HEK293 (cell line): ENCODE measurements around the gene WDR88.

Experiments used
- CTCF ChIA-PET: fragments of 350-600 bp; formaldehyde crosslinking; extraction: SDS; loops from one replicate; lab custom pipeline; 2021; ENCODE audit warnings: antibody characterized with exemption; lab: Yijun Ruan, JAX
- POLR2A ChIA-PET: fragments of 300-600 bp; formaldehyde crosslinking; extraction: SDS; loops from one replicate; lab custom pipeline; 2020; ENCODE audit warnings: antibody characterized with exemption, inconsistent platforms; lab: Yijun Ruan, JAX
- H3K27ac ChIP-seq: fragments of 200-500 bp; sonication (Bioruptor generic); 2 replicates; pipeline ENCODE4 v1.5.1; 2014; ENCODE audit warnings: low read depth, low read length, control low read depth, inconsistent platforms; ENCODE audit errors: extremely low read depth
- H3K36me3 ChIP-seq, 2 experiments: fragments of 200-500 bp in 1 of 2; sonication (Bioruptor generic) in 1 of 2; 1 replicate in 1 of 2; 2 replicates in 1 of 2; pipeline ENCODE4 v1.5.1; 2014 to 2017; ENCODE audit warnings: inconsistent platforms in 2 of 2, low read length in 2 of 2; ENCODE audit not compliant: control insufficient read depth in 2 of 2, insufficient read depth in 1 of 2
- H3K4me1 ChIP-seq: fragments of 200-500 bp; sonication (Bioruptor generic); 2 replicates; pipeline ENCODE4 v1.5.1; 2014; ENCODE audit warnings: mild to moderate bottlenecking, low read length, inconsistent platforms; ENCODE audit not compliant: control insufficient read depth, insufficient read depth
- H3K4me3 ChIP-seq: 2 replicates; pipeline ENCODE4 v1.5.1; 2011; ENCODE audit warnings: low read depth, mild to moderate bottlenecking, control low read depth, low read length, moderate library complexity
- H3K9me3 ChIP-seq: fragments of 200-500 bp; sonication (Bioruptor generic); 2 replicates; pipeline ENCODE4 v1.5.1; 2014; ENCODE audit warnings: low read depth, low read length, inconsistent platforms; ENCODE audit not compliant: control insufficient read depth, insufficient read depth
- ATF2 ChIP-seq: fragments of 450-650 bp; formaldehyde crosslinking; IDR thresholded peaks from 2 replicates; pipeline ENCODE4 v1.5.1; 2016; ENCODE audit warnings: missing biosample characterization, missing genetic modification characterization, low read depth
- BCL11B ChIP-seq: fragments of 450-650 bp; formaldehyde crosslinking; IDR thresholded peaks from 2 replicates; pipeline ENCODE4 v1.5.1; 2016; ENCODE audit warnings: low read depth, missing biosample characterization, missing genetic modification characterization
- PBX3 ChIP-seq: sonication (generic); formaldehyde crosslinking; IDR thresholded peaks from 2 replicates; pipeline ENCODE4 v1.8.1; 2022; ENCODE audit warnings: mild to moderate bottlenecking, moderate library complexity, missing genetic modification reagents
- REPIN1 ChIP-seq: fragments of 450-650 bp; formaldehyde crosslinking; IDR thresholded peaks from 2 replicates; pipeline ENCODE4 v1.5.1; 2017; ENCODE audit warnings: missing biosample characterization, missing genetic modification characterization, low read depth
- SP2 ChIP-seq: fragments of 450-650 bp; formaldehyde crosslinking; IDR thresholded peaks from 2 replicates; pipeline ENCODE4 v1.5.1; 2016; ENCODE audit warnings: missing biosample characterization, missing genetic modification characterization
- ZBTB8A ChIP-seq: fragments of 450-650 bp; formaldehyde crosslinking; IDR thresholded peaks from 2 replicates; pipeline ENCODE4 v1.5.1; 2016; ENCODE audit warnings: missing biosample characterization, missing genetic modification characterization
- ZNF223 ChIP-seq: fragments of 450-650 bp; formaldehyde crosslinking; IDR thresholded peaks from 2 replicates; pipeline ENCODE4 v1.5.1; 2016; ENCODE audit warnings: missing biosample characterization, missing genetic modification characterization
- ZNF24 ChIP-seq: fragments of 450-650 bp; formaldehyde crosslinking; IDR thresholded peaks from 2 replicates; pipeline ENCODE4 v1.5.1; 2016; ENCODE audit warnings: missing biosample characterization, missing genetic modification characterization
- ZNF248 ChIP-seq: fragments of 450-650 bp; formaldehyde crosslinking; IDR thresholded peaks from 2 replicates; pipeline ENCODE4 v1.5.1; 2017; ENCODE audit warnings: missing biosample characterization, missing genetic modification characterization
- ZNF510 ChIP-seq: fragments of 450-650 bp; formaldehyde crosslinking; IDR thresholded peaks from 2 replicates; pipeline ENCODE4 v1.5.1; 2018; ENCODE audit warnings: mild to moderate bottlenecking, missing genetic modification characterization, missing biosample characterization; ENCODE audit not compliant: insufficient replicate concordance
- ZNF600 ChIP-seq: fragments of 450-650 bp; formaldehyde crosslinking; IDR thresholded peaks from 2 replicates; pipeline ENCODE4 v1.5.1; 2016; ENCODE audit warnings: missing biosample characterization, missing genetic modification characterization
- TF ChIP-seq, protein P1 (sequence below): fragments of 450-650 bp; formaldehyde crosslinking; IDR thresholded peaks from 2 replicates; pipeline ENCODE4 v1.5.1; 2016; ENCODE audit warnings: missing biosample characterization, missing genetic modification characterization

The WDR88 gene

GRCh38 chr19:33211794-33212435 lies 80.0 kb downstream of the WDR88 start:
- H3K4me1 ChIP-seq: peaks cover 2% of the 10 kb centered on the region; the same call in 1 of the 2 replicates
- no peak overlapping the region for H3K27ac ChIP-seq
- no peak for TF ChIP-seq BCL11B (tag by site-specific recombination)
- no peak for TF ChIP-seq ATF2 (tag by site-specific recombination)
- TF ChIP-seq ZBTB8A (tag by site-specific recombination): peak; percentile 46; the same call in 1 of the 2 replicates
- TF ChIP-seq REPIN1: no peak
- TF ChIP-seq ZNF510 (tag by site-specific recombination): no peak
- no peak for TF ChIP-seq ZNF223 (tag by site-specific recombination)
- no peak for TF ChIP-seq PBX3 (CRISPR knock-in tag)
- no peak overlapping the region for H3K4me3 ChIP-seq
- ChIA-PET POLR2A (interaction anchor here (1.1 kb wide), 1 partner anchor 35 kb away, joined by 3 read pairs; no protein-coding TSS in a partner anchor), CTCF (interaction anchor here (0.9 to 2.1 kb wide), 3 partner anchors 28 to 195 kb away, joined by 3 to 7 read pairs (median 5); no protein-coding TSS in a partner anchor)
- H3K36me3 ChIP-seq: peaks cover 0 to 6% of the 10 kb centered on the region in 2 experiments; a peak in 2 of 3 replicates
- H3K9me3 ChIP-seq: no peaks in the 10 kb centered on the region

DNA sequence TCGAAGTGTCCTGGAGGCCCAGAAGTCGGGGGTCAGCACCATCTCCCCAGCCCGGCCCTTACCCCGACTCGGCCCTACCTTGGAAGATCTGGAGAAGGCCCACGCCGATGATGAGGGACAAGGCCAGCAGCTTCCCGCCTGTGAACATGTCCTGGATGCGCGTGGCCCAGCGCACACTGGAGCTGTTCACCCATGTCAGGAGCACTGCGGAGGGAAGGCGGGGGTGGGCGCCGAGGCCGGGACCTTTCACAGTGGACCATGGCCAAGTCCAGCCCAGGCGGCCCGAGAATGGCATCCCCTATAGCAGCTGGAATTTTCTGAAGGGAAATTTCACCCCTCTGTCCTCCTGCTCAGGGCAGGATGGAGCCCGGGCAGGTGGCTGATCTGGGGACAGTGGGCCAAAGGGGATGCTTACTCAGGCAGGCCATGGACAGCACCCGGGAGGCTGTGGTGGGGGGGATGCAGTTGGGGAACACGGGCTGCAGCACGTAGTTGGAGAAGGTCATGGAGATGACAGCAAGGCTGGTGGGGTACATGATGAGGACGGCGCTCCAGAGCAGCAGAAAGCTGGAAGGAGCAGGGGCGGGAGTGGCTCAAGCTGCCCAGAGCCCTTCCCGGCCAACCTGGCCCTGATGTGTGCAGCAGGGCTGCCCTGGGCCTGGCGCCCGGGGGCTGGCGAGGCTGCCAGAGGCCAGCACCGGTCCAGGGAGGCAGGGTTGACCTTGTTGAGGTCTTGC lies 80.7 kb downstream of the WDR88 start:
- no peaks in the 10 kb centered on the region for H3K9me3 ChIP-seq
- ChIA-PET POLR2A (interaction anchor here (1.1 kb wide), 1 partner anchor 36 kb away, joined by 3 read pairs; no protein-coding TSS in a partner anchor), CTCF (interaction anchor here (1.4 to 2.9 kb wide), 3 partner anchors 28 to 194 kb away, joined by 5 to 19 read pairs (median 7); no protein-coding TSS in a partner anchor)
- peaks cover 0 to 6% of the 10 kb centered on the region in 2 experiments; a peak in 2 of 3 replicates for H3K36me3 ChIP-seq
- no peak overlapping the region for H3K4me3 ChIP-seq
- TF ChIP-seq ZNF24 (tag by site-specific recombination): no peak
- TF ChIP-seq ZNF600: peak; percentile 88
- TF ChIP-seq ZNF248 (tag by site-specific recombination): no peak
- TF ChIP-seq SP2 (tag by site-specific recombination): 0 out of 2 replicates have a peak, but pooled peaks have one; percentile 4
- TF ChIP-seq, protein P1, sequence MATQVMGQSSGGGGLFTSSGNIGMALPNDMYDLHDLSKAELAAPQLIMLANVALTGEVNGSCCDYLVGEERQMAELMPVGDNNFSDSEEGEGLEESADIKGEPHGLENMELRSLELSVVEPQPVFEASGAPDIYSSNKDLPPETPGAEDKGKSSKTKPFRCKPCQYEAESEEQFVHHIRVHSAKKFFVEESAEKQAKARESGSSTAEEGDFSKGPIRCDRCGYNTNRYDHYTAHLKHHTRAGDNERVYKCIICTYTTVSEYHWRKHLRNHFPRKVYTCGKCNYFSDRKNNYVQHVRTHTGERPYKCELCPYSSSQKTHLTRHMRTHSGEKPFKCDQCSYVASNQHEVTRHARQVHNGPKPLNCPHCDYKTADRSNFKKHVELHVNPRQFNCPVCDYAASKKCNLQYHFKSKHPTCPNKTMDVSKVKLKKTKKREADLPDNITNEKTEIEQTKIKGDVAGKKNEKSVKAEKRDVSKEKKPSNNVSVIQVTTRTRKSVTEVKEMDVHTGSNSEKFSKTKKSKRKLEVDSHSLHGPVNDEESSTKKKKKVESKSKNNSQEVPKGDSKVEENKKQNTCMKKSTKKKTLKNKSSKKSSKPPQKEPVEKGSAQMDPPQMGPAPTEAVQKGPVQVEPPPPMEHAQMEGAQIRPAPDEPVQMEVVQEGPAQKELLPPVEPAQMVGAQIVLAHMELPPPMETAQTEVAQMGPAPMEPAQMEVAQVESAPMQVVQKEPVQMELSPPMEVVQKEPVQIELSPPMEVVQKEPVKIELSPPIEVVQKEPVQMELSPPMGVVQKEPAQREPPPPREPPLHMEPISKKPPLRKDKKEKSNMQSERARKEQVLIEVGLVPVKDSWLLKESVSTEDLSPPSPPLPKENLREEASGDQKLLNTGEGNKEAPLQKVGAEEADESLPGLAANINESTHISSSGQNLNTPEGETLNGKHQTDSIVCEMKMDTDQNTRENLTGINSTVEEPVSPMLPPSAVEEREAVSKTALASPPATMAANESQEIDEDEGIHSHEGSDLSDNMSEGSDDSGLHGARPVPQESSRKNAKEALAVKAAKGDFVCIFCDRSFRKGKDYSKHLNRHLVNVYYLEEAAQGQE (tag by site-specific recombination): peak; percentile 55; the same call in 1 of the 2 replicates
- H3K27ac ChIP-seq: no peak overlapping the region
- peaks cover 2% of the 10 kb centered on the region; the same call in 1 of the 2 replicates for H3K4me1 ChIP-seq
